HepG2 (cell line): ENCODE measurements around the gene DENND1C. TPM values are rescaled to one million over a fixed set of nuclear protein-coding genes. Genes with fewer than 3 reads are reported as not detected.
A peak's percentile ranks its signal among the peaks of the same experiment; 100 is the strongest.

Experiments used
- ELF1 ChIP-seq: sonication (generic); formaldehyde crosslinking; IDR thresholded peaks from 2 replicates; pipeline ENCODE4 v1.4.0; 2020; ENCODE audit warnings: missing genetic modification reagents
- FOSL1 ChIP-seq: sonication (generic); formaldehyde crosslinking; IDR thresholded peaks from 2 replicates; pipeline ENCODE4 v1.9.0; 2021; ENCODE audit warnings: missing genetic modification reagents, borderline replicate concordance
- FUBP1 ChIP-seq: sonication (generic); formaldehyde crosslinking; IDR thresholded peaks from 2 replicates; pipeline ENCODE4 v1.5.1; 2020; ENCODE audit warnings: missing genetic modification reagents, mild to moderate bottlenecking, borderline replicate concordance
- HNRNPH1 ChIP-seq: fragments of 200-400 bp; formaldehyde crosslinking; optimal IDR thresholded peaks from 2 replicates; pipeline ENCODE3; 2017; ENCODE audit warnings: mild to moderate bottlenecking, low read depth, low read length
- HOXD1 ChIP-seq: sonication (generic); formaldehyde crosslinking; IDR thresholded peaks from 2 replicates; pipeline ENCODE4 v1.5.0; 2020; ENCODE audit warnings: missing genetic modification reagents
- MIXL1 ChIP-seq: IDR thresholded peaks from 2 replicates; pipeline ENCODE4 v1.6.1; 2016
- NCOA1 ChIP-seq: sonication (generic); formaldehyde crosslinking; IDR thresholded peaks from 2 replicates; pipeline ENCODE4 v1.9.0; 2021; ENCODE audit warnings: missing genetic modification reagents
- RFXAP ChIP-seq: sonication (generic); formaldehyde crosslinking; IDR thresholded peaks from 2 replicates; pipeline ENCODE4 v1.4.0; 2020; ENCODE audit warnings: missing genetic modification reagents, borderline replicate concordance
- THAP11 ChIP-seq: IDR thresholded peaks from 2 replicates; pipeline ENCODE4 v1.6.1; 2016; ENCODE audit warnings: missing biosample characterization, missing genetic modification reagents
- YEATS4 ChIP-seq: sonication (generic); formaldehyde crosslinking; IDR thresholded peaks from 2 replicates; pipeline ENCODE4 v1.4.0; 2020; ENCODE audit warnings: missing genetic modification reagents, borderline replicate concordance
- ZBTB4 ChIP-seq: sonication (generic); formaldehyde crosslinking; IDR thresholded peaks from 2 replicates; pipeline ENCODE4 v1.4.0; 2020; ENCODE audit warnings: missing genetic modification reagents, mild to moderate bottlenecking, borderline replicate concordance
- ZNF20 ChIP-seq: sonication (generic); formaldehyde crosslinking; IDR thresholded peaks from 2 replicates; pipeline ENCODE4 v1.4.0; 2020; ENCODE audit warnings: mild to moderate bottlenecking, moderate library complexity, missing genetic modification reagents
- ZNF274 ChIP-seq: sonication (generic); formaldehyde crosslinking; IDR thresholded peaks from 2 replicates; pipeline ENCODE4 v1.5.1; 2020; ENCODE audit warnings: mild to moderate bottlenecking, missing genetic modification reagents
- ZNF276 ChIP-seq: sonication (generic); formaldehyde crosslinking; IDR thresholded peaks from 2 replicates; pipeline ENCODE4 v1.4.0; 2020; ENCODE audit warnings: mild to moderate bottlenecking, low read depth, missing genetic modification reagents
- ZNF326 ChIP-seq: sonication (generic); formaldehyde crosslinking; IDR thresholded peaks from 2 replicates; pipeline ENCODE4 v1.4.0; 2020; ENCODE audit warnings: missing genetic modification reagents, borderline replicate concordance
- ZNF576 ChIP-seq: sonication (generic); formaldehyde crosslinking; IDR thresholded peaks from 2 replicates; pipeline ENCODE4 v1.4.0; 2020; ENCODE audit warnings: mild to moderate bottlenecking, missing genetic modification reagents
- ZNF670 ChIP-seq: sonication (generic); formaldehyde crosslinking; IDR thresholded peaks from 2 replicates; pipeline ENCODE4 v1.8.0; 2022; ENCODE audit warnings: mild to moderate bottlenecking, missing genetic modification reagents, borderline replicate concordance
- ZNF737 ChIP-seq: sonication (generic); formaldehyde crosslinking; IDR thresholded peaks from 2 replicates; pipeline ENCODE4 v1.5.0; 2020; ENCODE audit warnings: missing genetic modification reagents, mild to moderate bottlenecking, borderline replicate concordance
- ZNF747 ChIP-seq: sonication (generic); formaldehyde crosslinking; IDR thresholded peaks from 2 replicates; pipeline ENCODE4 v1.8.1; 2023; ENCODE audit warnings: missing genetic modification reagents, mild to moderate bottlenecking, borderline replicate concordance
- ZNF784 ChIP-seq: sonication (generic); formaldehyde crosslinking; IDR thresholded peaks from 2 replicates; pipeline ENCODE4 v1.5.1; 2020; ENCODE audit warnings: missing genetic modification reagents, mild to moderate bottlenecking, borderline replicate concordance
- polyA plus RNA-seq, 8 experiments: library from polyadenylated mRNA; depleted of rRNA in 3 of 8; stranded (reverse) in 7 of 8; unstranded in 1 of 8; fragments of >200 nt; fragmentation: Illumina TruSeq in 4 of 8; extraction: Trizol in 4 of 8; gene quantifications; 2 replicates each; pipeline versions ENCODE4 v1.2.1 to v1.2.3, GENCODE V29; 2011 to 2016; ENCODE audit warnings: low read depth in 4 of 8, missing spikeins in 1 of 8, mixed read lengths in 1 of 8; ENCODE audit not compliant: insufficient read depth in 1 of 8
- total RNA-seq, 5 experiments: library from RNA; depleted of rRNA; stranded (reverse); fragments of >200 nt; fragmentation: Illumina TruSeq; extraction: Trizol; gene quantifications; 2 replicates each; pipeline ENCODE4 v1.2.3, GENCODE V29; 2016; ENCODE audit warnings: low read depth in 1 of 5

The DENND1C gene
- total and polyA plus RNA-seq, 2 of the 13 experiments (the other 11 are each of a cell fraction or from before 2014, with no cell fraction given): 0.04 to 0.73 TPM

- peak; percentile 54; the same call in 1 of the 2 replicates for TF ChIP-seq ZBTB4 (CRISPR knock-in tag)
- 0 out of 2 replicates have a peak, but pooled peaks have one; percentile 24 for TF ChIP-seq ZNF20 (CRISPR knock-in tag)
- TF ChIP-seq FOSL1 (CRISPR knock-in tag): no peak
- peak; percentile 97 for TF ChIP-seq ELF1 (CRISPR knock-in tag)
- TF ChIP-seq ZNF276 (CRISPR knock-in tag): peak; percentile 78; the same call in 1 of the 2 replicates
- 0 out of 2 replicates have a peak, but pooled peaks have one; percentile 55 for TF ChIP-seq NCOA1 (CRISPR knock-in tag)
- 0 out of 2 replicates have a peak, but pooled peaks have one; percentile 37 for TF ChIP-seq YEATS4 (CRISPR knock-in tag)
- TF ChIP-seq THAP11 (CRISPR knock-in tag): peak; percentile 61
- TF ChIP-seq FUBP1: no peak
- TF ChIP-seq HOXD1: 0 out of 2 replicates have a peak, but pooled peaks have one; percentile 31
- TF ChIP-seq ZNF784 (CRISPR knock-in tag): 0 out of 2 replicates have a peak, but pooled peaks have one; percentile 11
- no peak for TF ChIP-seq ZNF737
- peak; percentile 68 for TF ChIP-seq HNRNPH1
- no peak for TF ChIP-seq MIXL1
- peak; percentile 83 for TF ChIP-seq ZNF747 (CRISPR knock-in tag)
- 0 out of 2 replicates have a peak, but pooled peaks have one; percentile 47 for TF ChIP-seq ZNF576
- no peak for TF ChIP-seq ZNF326 (CRISPR knock-in tag)
- no peak for TF ChIP-seq ZNF274 (CRISPR knock-in tag)
- no peak for TF ChIP-seq RFXAP (CRISPR knock-in tag)
- no peak for TF ChIP-seq ZNF670 (CRISPR knock-in tag)
Measured at GRCh38 chr19:6464070-6464873, 17.3 kb downstream of the DENND1C start, which contains the start of gene CRB3 (continued).
